Left lung (tissue), 10 donors: ENCODE measurements around the gene RASAL2. TPM values are rescaled to one million over a fixed set of nuclear protein-coding genes. Genes with fewer than 3 reads are reported as not detected.

Experiments used
- ATAC-seq: fragments of 200-7000 bp; cut with Tn5 transposase; one replicate; pipeline ENCODE4 v1.9.1; 2020; ENCODE audit warnings: moderate library complexity
- DNase-seq, 4 donors: peaks; one replicate each; pipeline ENCODE4 v3.0.0-alpha.2; 2013 to 2020
- H3K27ac ChIP-seq, 2 donors: fragments of 200-600 bp; sonication (generic) in 1 of 2; one replicate each; pipeline versions ENCODE4 v1.5.0 to v1.8.0; 2020 to 2021
- H3K27me3 ChIP-seq, 2 donors: fragments of 200-600 bp; sonication (generic) in 1 of 2; one replicate each; pipeline versions ENCODE4 v1.5.0 to v1.8.0; 2020 to 2021
- H3K36me3 ChIP-seq, 2 donors: fragments of 200-600 bp; sonication (generic) in 1 of 2; one replicate each; pipeline versions ENCODE4 v1.5.0 to v1.8.0; 2020 to 2021
- H3K4me1 ChIP-seq, 2 donors: fragments of 200-600 bp; one replicate each; pipeline ENCODE4 v1.8.0; 2021
- H3K4me3 ChIP-seq, 2 donors: fragments of 200-600 bp; sonication (generic) in 1 of 2; one replicate each; pipeline versions ENCODE4 v1.5.0 to v1.8.0; 2020 to 2021; ENCODE audit warnings: mild to moderate bottlenecking in 1 of 2
- H3K9me3 ChIP-seq, 2 donors: fragments of 200-600 bp; sonication (generic) in 1 of 2; one replicate each; pipeline versions ENCODE4 v1.5.0 to v1.8.0; 2020 to 2021
- CTCF ChIP-seq, 2 donors: fragments of 200-600 bp; sonication (generic) in 1 of 2; IDR thresholded peaks; one replicate each; pipeline versions ENCODE4 v1.5.0 to v1.8.0; 2021; ENCODE audit warnings: antibody characterized with exemption in 2 of 2
- intact Hi-C, 2 donors: fragments of 100-400 bp; cut with DNase I; formaldehyde crosslinking; loops; one replicate each; pipeline versions ENCODE4 v1.11.2 to v1.14.2; 2022
- polyA plus RNA-seq, 6 donors: library from polyadenylated mRNA; unstranded; fragments of 120-200 nt; gene quantifications; one replicate each; pipeline ENCODE4 v1.2.1, GENCODE V29; 2013; ENCODE audit not compliant: insufficient read length in 6 of 6
- total RNA-seq, 2 donors: library from RNA; stranded (reverse); fragmentation: NEBNext Ultra II Directional; extraction: Animal tissue kit (Norgen Biotek cat#: 25700); gene quantifications; one replicate each; pipeline ENCODE4 v1.2.1, GENCODE V29; 2021
- donor health status: DM: no; HTN: yes; CAD: no.
- donor health status: DM: no; HTN: no; CAD: no.

RASAL2 gene
- total and polyA plus RNA-seq, 8 donors = 26.4 to 35.6 (median 29.5) TPM

- Histone ChIP-seq H3K27me3 (no peaks in the 10 kb centered on the region), H3K4me1 (no peaks in the 10 kb centered on the region), H3K27ac (no peak overlapping the region), H3K4me3 (no peak overlapping the region), H3K36me3 (peaks cover 0 to 15% of the 10 kb centered on the region in 2 donors), H3K9me3 (no peaks in the 10 kb centered on the region)
- no peak for ATAC-seq
- intact Hi-C loops = no loop called here
- TF ChIP-seq CTCF (IDR thresholded peaks at IDR 0.05) = no peak
- DNase-seq = no peak
These were observed 358.1 kb downstream of the RASAL2 start for GRCh38 chr1:178452013-178452412.

GRCh38 chr1:178456472-178456871 is 362.6 kb downstream of the RASAL2 start:
- no peak for TF ChIP-seq CTCF (IDR thresholded peaks at IDR 0.05)
- Histone ChIP-seq H3K4me1 (no peaks in the 10 kb centered on the region), H3K9me3 (no peaks in the 10 kb centered on the region), H3K4me3 (no peak overlapping the region), H3K36me3 (peaks cover 0 to 28% of the 10 kb centered on the region in 2 donors), H3K27me3 (no peaks in the 10 kb centered on the region), H3K27ac (no peak overlapping the region)
- intact Hi-C loops = no loop called here
- DNase-seq (no peak), ATAC-seq (no peak)

- DNase-seq (peak in 1 of 4 donors; percentile 24), ATAC-seq (no peak)
- no peak overlapping the region for H3K4me3 ChIP-seq
- intact Hi-C loops = no loop called here
- no peaks in the 10 kb centered on the region for H3K27me3 ChIP-seq
- no peaks in the 10 kb centered on the region for H3K9me3 ChIP-seq
- no peak for TF ChIP-seq CTCF (IDR thresholded peaks at IDR 0.05)
- no peak overlapping the region for H3K27ac ChIP-seq
- H3K4me1 ChIP-seq = no peaks in the 10 kb centered on the region
- peaks cover 0 to 20% of the 10 kb centered on the region in 2 donors for H3K36me3 ChIP-seq
These were observed 363.7 kb downstream of the RASAL2 start for GRCh38 chr1:178457651-178458050.

GRCh38 chr1:178458203-178458602 is 364.3 kb downstream of the RASAL2 start:
- DNase-seq = peak in 1 of 4 donors; percentile 64
- Histone ChIP-seq H3K27ac (no peak overlapping the region), H3K36me3 (peaks cover 0 to 20% of the 10 kb centered on the region in 2 donors), H3K4me1 (no peaks in the 10 kb centered on the region), H3K27me3 (no peaks in the 10 kb centered on the region), H3K9me3 (no peaks in the 10 kb centered on the region), H3K4me3 (no peak overlapping the region)
- intact Hi-C loops = no loop called here
- no peak for TF ChIP-seq CTCF (IDR thresholded peaks at IDR 0.05)
- ATAC-seq = no peak

- Histone ChIP-seq H3K4me1 (no peaks in the 10 kb centered on the region), H3K9me3 (no peaks in the 10 kb centered on the region), H3K36me3 (peaks cover 0 to 23% of the 10 kb centered on the region in 2 donors), H3K27me3 (no peaks in the 10 kb centered on the region), H3K4me3 (no peak overlapping the region), H3K27ac (no peak overlapping the region)
- DNase-seq (no peak), ATAC-seq (no peak)
- no peak for TF ChIP-seq CTCF (IDR thresholded peaks at IDR 0.05)
- intact Hi-C loops = no loop called here
These were observed 367.2 kb downstream of the RASAL2 start for GRCh38 chr1:178461104-178461503.
